ENCODE measurements around the gene SAFB. TPM values are rescaled to one million over a fixed set of nuclear protein-coding genes. Genes with fewer than 3 reads are reported as not detected.

SAFB gene
- total RNA-seq, 1 experiment from 2014 or later, result 143 TPM

DNA sequence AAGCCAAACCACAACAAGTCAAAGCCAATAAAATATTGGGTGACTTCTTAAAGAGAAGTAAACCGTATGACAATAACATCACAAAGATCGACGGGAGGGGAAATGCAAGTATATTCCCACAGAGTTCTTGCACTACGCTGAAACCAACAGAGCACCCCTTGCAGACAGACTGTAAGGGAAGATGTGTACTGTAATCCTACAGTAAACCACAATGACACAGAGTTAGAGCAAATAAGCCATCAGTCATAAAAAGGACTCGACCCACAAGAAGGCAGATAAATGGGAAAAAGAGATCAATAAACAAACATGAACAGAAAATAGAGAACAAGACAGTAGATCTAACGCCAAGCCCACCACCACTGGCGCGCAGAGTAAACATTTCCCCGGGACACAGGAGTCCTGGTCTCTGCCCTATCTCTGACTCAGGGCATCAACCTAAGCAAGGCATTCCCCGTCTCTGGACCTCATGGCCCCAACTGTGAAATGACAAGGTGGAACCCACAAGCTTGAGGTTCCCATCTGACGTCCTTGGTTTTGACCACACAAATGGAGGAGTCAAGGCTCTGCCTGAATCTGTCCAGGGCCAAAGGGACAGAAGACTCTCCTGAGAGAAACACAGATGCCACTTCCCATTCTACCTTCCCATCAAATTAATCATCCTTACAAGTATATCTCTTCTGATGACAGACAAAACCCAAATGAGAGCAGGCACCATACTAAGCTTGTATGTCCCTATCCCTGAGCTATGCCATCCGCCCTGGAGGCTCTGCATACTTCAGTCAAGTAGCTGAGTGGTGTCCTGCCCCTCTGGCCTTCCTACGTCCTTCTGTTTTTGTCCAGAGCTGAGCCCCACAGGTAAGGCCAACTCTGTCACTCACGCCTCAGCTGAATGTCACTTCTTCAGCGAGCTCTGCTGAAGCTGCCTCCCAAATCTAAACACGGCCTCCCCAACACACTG is 15.3 kb upstream of the SAFB start:
- intact Hi-C loops (cut with micrococcal nuclease), result no loop called here
- no peak overlapping the region for H3K9ac ChIP-seq (ENCODE audit: low read length)
- DNase-seq (ENCODE audit: low read depth, low spot score) (no peak), ATAC-seq (no peak)
- H3K27me3 ChIP-seq (ENCODE audit: insufficient read depth, low read length), result no peaks in the 10 kb centered on the region
- H3K4me2 ChIP-seq (ENCODE audit: low read length), result no peak overlapping the region
- H4K20me1 ChIP-seq (ENCODE audit: insufficient read depth), result 0 out of 2 replicates have a peak, but pooled peaks cover 5% of the 10 kb centered on the region
- no peaks in the 10 kb centered on the region for H3K4me1 ChIP-seq (ENCODE audit: control insufficient read depth in 1 of 2, insufficient read depth in 2 of 2, low read length in 2 of 2)
- H3K4me3 ChIP-seq (replicated peaks in 1 of 2; ENCODE audit: low read depth in 1 of 2, low read length in 2 of 2), result no peak overlapping the region
- POLR2A ChIA-PET, result no interaction called here
- H3K9me2 ChIP-seq (ENCODE audit: insufficient read depth), result no peaks in the 10 kb centered on the region
- CTCF ChIA-PET, result no interaction called here
- H3K36me3 ChIP-seq (ENCODE audit: control insufficient read depth in 1 of 2, insufficient read depth in 2 of 2, low read length in 2 of 2), result peaks cover 74 to 75% of the 10 kb centered on the region in 2 experiments
- H2AFZ ChIP-seq (ENCODE audit: low read depth, low read length, poor library complexity, severe bottlenecking), result no peak overlapping the region
- no peak for TF ChIP-seq CEBPB (IDR thresholded peaks at IDR 0.05; ENCODE audit: low read depth)
- no peak for TF ChIP-seq SRF (IDR thresholded peaks at IDR 0.05; ENCODE audit: low read depth)
- no peak for TF ChIP-seq ZFX (IDR thresholded peaks at IDR 0.05)
- TF ChIP-seq, protein P1, sequence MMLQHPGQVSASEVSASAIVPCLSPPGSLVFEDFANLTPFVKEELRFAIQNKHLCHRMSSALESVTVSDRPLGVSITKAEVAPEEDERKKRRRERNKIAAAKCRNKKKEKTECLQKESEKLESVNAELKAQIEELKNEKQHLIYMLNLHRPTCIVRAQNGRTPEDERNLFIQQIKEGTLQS (IDR thresholded peaks at IDR 0.05), result no peak
- no peak for TF ChIP-seq CBX3 (IDR thresholded peaks at IDR 0.05; ENCODE audit: low read depth)
- no peak for TF ChIP-seq POLR2A (IDR thresholded peaks at IDR 0.05; ENCODE audit: borderline replicate concordance, extremely low read depth, insufficient read depth, insufficient read length)
- TF ChIP-seq ZNF274 (IDR thresholded peaks at IDR 0.05; ENCODE audit: low read depth, low read length), result no peak
- no peak for TF ChIP-seq YY1 (IDR thresholded peaks at IDR 0.05; ENCODE audit: extremely low read depth, insufficient replicate concordance, low read depth, low read length)
- TF ChIP-seq SIN3A (IDR thresholded peaks at IDR 0.05; ENCODE audit: low read depth), result no peak
- TF ChIP-seq JUND (IDR thresholded peaks at IDR 0.05), result no peak
- TF ChIP-seq, protein P2, sequence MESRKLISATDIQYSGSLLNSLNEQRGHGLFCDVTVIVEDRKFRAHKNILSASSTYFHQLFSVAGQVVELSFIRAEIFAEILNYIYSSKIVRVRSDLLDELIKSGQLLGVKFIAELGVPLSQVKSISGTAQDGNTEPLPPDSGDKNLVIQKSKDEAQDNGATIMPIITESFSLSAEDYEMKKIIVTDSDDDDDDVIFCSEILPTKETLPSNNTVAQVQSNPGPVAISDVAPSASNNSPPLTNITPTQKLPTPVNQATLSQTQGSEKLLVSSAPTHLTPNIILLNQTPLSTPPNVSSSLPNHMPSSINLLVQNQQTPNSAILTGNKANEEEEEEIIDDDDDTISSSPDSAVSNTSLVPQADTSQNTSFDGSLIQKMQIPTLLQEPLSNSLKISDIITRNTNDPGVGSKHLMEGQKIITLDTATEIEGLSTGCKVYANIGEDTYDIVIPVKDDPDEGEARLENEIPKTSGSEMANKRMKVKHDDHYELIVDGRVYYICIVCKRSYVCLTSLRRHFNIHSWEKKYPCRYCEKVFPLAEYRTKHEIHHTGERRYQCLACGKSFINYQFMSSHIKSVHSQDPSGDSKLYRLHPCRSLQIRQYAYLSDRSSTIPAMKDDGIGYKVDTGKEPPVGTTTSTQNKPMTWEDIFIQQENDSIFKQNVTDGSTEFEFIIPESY (IDR thresholded peaks at IDR 0.05; ENCODE audit: extremely low read depth, insufficient replicate concordance, low read length), result no peak
- TF ChIP-seq EZH2 (IDR thresholded peaks at IDR 0.05), result no peak
- TF ChIP-seq REST (IDR thresholded peaks at IDR 0.05; ENCODE audit: low read depth), result no peak
- TF ChIP-seq EGR1 (IDR thresholded peaks at IDR 0.05; ENCODE audit: low read depth), result no peak
- TF ChIP-seq ELF1 (IDR thresholded peaks at IDR 0.05; ENCODE audit: borderline replicate concordance, low read depth), result no peak
- TF ChIP-seq SP1 (IDR thresholded peaks at IDR 0.05; ENCODE audit: low read depth), result no peak
- TF ChIP-seq, protein P3, sequence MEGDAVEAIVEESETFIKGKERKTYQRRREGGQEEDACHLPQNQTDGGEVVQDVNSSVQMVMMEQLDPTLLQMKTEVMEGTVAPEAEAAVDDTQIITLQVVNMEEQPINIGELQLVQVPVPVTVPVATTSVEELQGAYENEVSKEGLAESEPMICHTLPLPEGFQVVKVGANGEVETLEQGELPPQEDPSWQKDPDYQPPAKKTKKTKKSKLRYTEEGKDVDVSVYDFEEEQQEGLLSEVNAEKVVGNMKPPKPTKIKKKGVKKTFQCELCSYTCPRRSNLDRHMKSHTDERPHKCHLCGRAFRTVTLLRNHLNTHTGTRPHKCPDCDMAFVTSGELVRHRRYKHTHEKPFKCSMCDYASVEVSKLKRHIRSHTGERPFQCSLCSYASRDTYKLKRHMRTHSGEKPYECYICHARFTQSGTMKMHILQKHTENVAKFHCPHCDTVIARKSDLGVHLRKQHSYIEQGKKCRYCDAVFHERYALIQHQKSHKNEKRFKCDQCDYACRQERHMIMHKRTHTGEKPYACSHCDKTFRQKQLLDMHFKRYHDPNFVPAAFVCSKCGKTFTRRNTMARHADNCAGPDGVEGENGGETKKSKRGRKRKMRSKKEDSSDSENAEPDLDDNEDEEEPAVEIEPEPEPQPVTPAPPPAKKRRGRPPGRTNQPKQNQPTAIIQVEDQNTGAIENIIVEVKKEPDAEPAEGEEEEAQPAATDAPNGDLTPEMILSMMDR (IDR thresholded peaks at IDR 0.05 in 2 of 3, conservative IDR thresholded peaks at IDR 0.05 in 1 of 3; ENCODE audit: borderline replicate concordance in 1 of 3, insufficient read depth in 1 of 3, low read depth in 2 of 3, low read length in 2 of 3), result no peak
- no peak for TF ChIP-seq POLR2AphosphoS5 (IDR thresholded peaks at IDR 0.05; ENCODE audit: low read depth, low read length)
- no peak for TF ChIP-seq EZH2phosphoT487 (IDR thresholded peaks at IDR 0.05; ENCODE audit: borderline replicate concordance)
- no peak for TF ChIP-seq MAX (IDR thresholded peaks at IDR 0.05)
- no TSS peak for BruUV-seq (replicated peaks)
- RAD21 ChIA-PET (ENCODE audit: low non-redundant PET in 1 of 2, low total read pairs in 2 of 2, uncharacterized antibody in 2 of 2, unreplicated experiment in 2 of 2), result no interaction called here
- H3K27ac ChIP-seq (ENCODE audit: low read depth, low read length), result no peak overlapping the region
- peaks cover 82% of the 10 kb centered on the region for H3K79me2 ChIP-seq (ENCODE audit: insufficient read depth, low read length)
- no peaks in the 10 kb centered on the region for H3K9me3 ChIP-seq (ENCODE audit: control insufficient read depth in 1 of 2, insufficient read depth in 1 of 2, low read depth in 1 of 2, low read length in 2 of 2)
